ENCODE measurements around the gene BMPER.

DNA sequence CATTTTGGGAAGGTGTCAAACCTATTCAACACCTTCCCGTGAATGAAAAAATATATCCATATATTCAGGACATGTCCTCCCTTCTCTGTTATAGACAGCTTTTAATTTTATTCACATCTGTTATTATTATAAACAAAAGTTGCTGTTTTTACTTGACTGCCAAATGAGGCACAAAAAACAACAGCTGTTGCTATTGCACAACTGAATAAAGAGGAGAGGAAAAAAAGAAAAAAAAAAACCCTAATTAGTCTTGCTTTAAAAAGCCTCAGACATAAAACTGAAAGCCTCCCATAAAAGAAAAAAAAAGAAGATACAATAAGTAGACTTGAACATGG, 153.4 kb downstream of the BMPER start:
- TF ChIP-seq EZH2phosphoT487 (IDR thresholded peaks at IDR 0.05; ENCODE audit: insufficient read depth, low read depth): no peak
- TF ChIP-seq EZH2 (IDR thresholded peaks at IDR 0.05; ENCODE audit: insufficient read depth, poor library complexity, severe bottlenecking): no peak
